Lung (tissue), 12 donors: Measurements from ENCODE around the gene AZGP1. TPM values are rescaled to one million over a fixed set of nuclear protein-coding genes. Genes with fewer than 3 reads are reported as not detected.
A peak's percentile ranks its signal among the peaks of the same experiment; 100 is the strongest.
"Not testable (repeated sequence)": the region's sequence is repeated elsewhere in the genome, so short reads cannot be mapped to it uniquely, and the experiment has no call there.

Experiments used
- ATAC-seq: fragments of 200-7000 bp; cut with Tn5 transposase; one replicate; pipeline ENCODE4 v1.9.1; 2020; ENCODE audit warnings: moderate number of reproducible peaks; ENCODE audit not compliant: insufficient read depth, low FRiP score
- DNase-seq, 3 donors: peaks; one replicate each; pipeline ENCODE4 v3.0.0-alpha.2; 2013 to 2017
- H3K27ac ChIP-seq, 2 donors: one replicate each; pipeline ENCODE4 v1.5.1; 2013; ENCODE audit warnings: mild to moderate bottlenecking in 2 of 2, moderate library complexity in 2 of 2, control low read depth in 1 of 2, inconsistent platforms in 1 of 2, low read depth in 1 of 2, low read length in 1 of 2
- H3K27me3 ChIP-seq, 3 donors: one replicate each; pipeline ENCODE4 v1.5.1; 2013; ENCODE audit warnings: low read length in 2 of 3; ENCODE audit not compliant: control insufficient read depth in 3 of 3, insufficient read depth in 3 of 3
- H3K36me3 ChIP-seq, 4 donors: one replicate each; pipeline ENCODE4 v1.5.1; 2013; ENCODE audit warnings: low read length in 4 of 4, mild to moderate bottlenecking in 1 of 4, moderate library complexity in 1 of 4; ENCODE audit not compliant: control insufficient read depth in 4 of 4, insufficient read depth in 4 of 4
- H3K4me1 ChIP-seq, 5 donors: one replicate each; pipeline ENCODE4 v1.5.1; 2013; ENCODE audit warnings: low read length in 5 of 5, mild to moderate bottlenecking in 2 of 5, moderate library complexity in 1 of 5; ENCODE audit not compliant: control insufficient read depth in 5 of 5, insufficient read depth in 5 of 5
- H3K4me3 ChIP-seq: one replicate; pipeline ENCODE4 v1.5.1; 2013; ENCODE audit warnings: mild to moderate bottlenecking, control low read depth, moderate library complexity
- H3K9ac ChIP-seq, 2 donors: one replicate each; pipeline ENCODE4 v1.5.1; 2013; ENCODE audit warnings: low read length in 2 of 2, control low read depth in 1 of 2; ENCODE audit not compliant: insufficient read depth in 1 of 2
- H3K9me3 ChIP-seq, 4 donors: one replicate each; pipeline ENCODE4 v1.5.1; 2013; ENCODE audit warnings: low read length in 3 of 4, mild to moderate bottlenecking in 1 of 4, moderate library complexity in 1 of 4; ENCODE audit not compliant: control insufficient read depth in 4 of 4, insufficient read depth in 3 of 4
- CTCF ChIP-seq: IDR thresholded peaks from 2 replicates; pipeline ENCODE4 v1.5.1; 2012; ENCODE audit warnings: mild to moderate bottlenecking; ENCODE audit errors: control extremely low read depth, extremely low read depth
- WGBS, 2 donors: extraction: QIAGEN DNeasy Blood & Tissue Kit; methylation state at CpG; one replicate each; pipeline ENCODE4 v1.1.7; 2013; 5-methylcytosine and 5-hydroxymethylcytosine counted together
- polyA plus RNA-seq, 2 donors: library from polyadenylated mRNA; stranded (reverse); fragments of 200-250 nt; gene quantifications; one replicate each; pipeline ENCODE4 v1.2.1, GENCODE V29; 2013
- total RNA-seq, 2 donors: library from RNA; depleted of rRNA in 1 of 2; stranded (reverse); fragments of >200 nt in 1 of 2; gene quantifications; one replicate each; pipeline ENCODE4 v1.2.1, GENCODE V29; 2014 to 2021
- donor health status: control.
- donor health status: control.
- donor health status: Bipolar disorder and iron deficiency.
- donor health status: healthy.
- donor health status: DM: yes; HTN: yes; CAD: no.

Gene AZGP1
- total and polyA plus RNA-seq, 4 donors, result 4.1 to 82.8 (median 28.5) TPM

GRCh38 chr7:99979814-99980225 lies 4.0 kb upstream of the AZGP1 start:
- H3K27me3 ChIP-seq, H3K9me3 ChIP-seq, H3K27ac ChIP-seq, H3K36me3 ChIP-seq, H3K4me3 ChIP-seq, H3K9ac ChIP-seq, H3K4me1 ChIP-seq: not testable (repeated sequence)
- peak; percentile 75 for ATAC-seq
- TF ChIP-seq CTCF, result peak; percentile 48
- 16 to 38% methylated on average over 7 to 10 of the region's 10 CpGs for WGBS, 2 donors
- DNase-seq, result peak in 1 of 3 donors; percentile 37

DNA sequence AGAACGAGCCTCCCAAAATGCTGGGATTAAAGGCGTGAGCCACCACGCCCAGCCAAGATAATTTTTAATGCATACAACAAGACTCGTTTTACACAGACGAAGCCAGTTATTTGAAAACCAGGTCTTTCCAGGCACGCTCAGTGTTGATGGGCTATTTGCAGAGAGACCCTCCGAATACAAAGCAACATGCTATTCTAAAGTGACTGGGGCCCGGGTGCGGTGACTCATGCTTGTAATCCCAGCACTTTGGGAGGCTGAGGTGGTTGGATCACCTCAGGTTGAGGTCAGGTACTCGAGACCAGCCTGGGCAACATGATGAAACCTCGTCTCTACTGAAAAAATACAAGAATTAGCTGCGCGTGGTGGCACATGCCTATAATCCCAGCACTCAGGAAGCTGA lies 795 bp upstream of the AZGP1 start:
- Histone ChIP-seq H3K9ac (no peak overlapping the region), H3K4me3 (no peak overlapping the region), H3K27me3 (no peaks in the 10 kb centered on the region), H3K36me3 (no peaks in the 10 kb centered on the region), H3K27ac (peak overlapping the region in 1 of 2 donors; percentile 26), H3K4me1 (peaks cover 0 to 2% (median 0%) of the 10 kb centered on the region in 5 donors), H3K9me3 (peaks cover 0 to 3% (median 0%) of the 10 kb centered on the region in 4 donors)
- DNase-seq (no peak), ATAC-seq (no peak)
- TF ChIP-seq CTCF, result no peak
- 80 to 89% methylated on average over 13 of the region's 13 CpGs for WGBS, 2 donors

- 65 to 81% methylated on average over 1 of the region's 1 CpG for WGBS, 2 donors
- TF ChIP-seq CTCF, result no peak
- no peak for ATAC-seq
Observed at GRCh38 chr7:99974681-99975080, 1.1 kb downstream of the AZGP1 start.

GRCh38 chr7:99973817-99974216 lies 2.0 kb downstream of the AZGP1 start:
- H3K27me3 ChIP-seq, DNase-seq, ATAC-seq, H3K9ac ChIP-seq, H3K4me1 ChIP-seq, H3K9me3 ChIP-seq, H3K36me3 ChIP-seq, H3K4me3 ChIP-seq, H3K27ac ChIP-seq: not testable (repeated sequence)
- WGBS, 2 donors, result 84 to 88% methylated on average over 7 of the region's 7 CpGs

More at GRCh38 chr7:99974681-99975080, 1.1 kb downstream of the AZGP1 start:
- DNase-seq, result no peak
- no peaks in the 10 kb centered on the region for H3K27me3 ChIP-seq
- no peak overlapping the region for H3K9ac ChIP-seq
- H3K4me1 ChIP-seq, result peaks cover 0 to 2% (median 0%) of the 10 kb centered on the region in 5 donors
- no peaks in the 10 kb centered on the region for H3K36me3 ChIP-seq
- H3K4me3 ChIP-seq, result no peak overlapping the region
- peaks cover 0 to 3% (median 0%) of the 10 kb centered on the region in 4 donors for H3K9me3 ChIP-seq
- no peak overlapping the region for H3K27ac ChIP-seq
